ENCODE data around the gene PEX6.
"Not testable (repeated sequence)": the region's sequence is repeated elsewhere in the genome, so short reads cannot be mapped to it uniquely, and the experiment has no call there.

Gene PEX6

DNA sequence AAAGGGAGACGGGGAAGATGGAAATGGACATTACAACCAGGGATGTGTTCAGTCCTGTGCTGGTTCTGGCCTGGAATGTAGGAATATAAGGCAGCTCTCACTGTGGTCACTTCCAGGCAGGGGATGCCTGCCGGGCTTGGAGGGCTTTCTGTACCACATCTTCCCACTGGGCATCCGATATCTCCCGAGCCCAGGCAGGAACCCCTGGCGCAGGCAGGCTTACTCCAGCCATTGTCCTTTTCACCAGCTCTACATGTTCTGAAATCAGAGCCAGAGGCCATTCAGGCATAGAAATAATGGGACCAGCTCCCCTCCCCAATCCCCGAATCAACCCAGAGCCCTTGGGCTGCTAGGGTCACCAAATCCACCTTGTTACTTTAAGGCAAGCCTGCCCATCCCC lies 33.4 kb upstream of the PEX6 start:
- FAIRE-seq (no peak), DNase-seq (ENCODE audit: insufficient read length, low spot score) (no peak)

DNA sequence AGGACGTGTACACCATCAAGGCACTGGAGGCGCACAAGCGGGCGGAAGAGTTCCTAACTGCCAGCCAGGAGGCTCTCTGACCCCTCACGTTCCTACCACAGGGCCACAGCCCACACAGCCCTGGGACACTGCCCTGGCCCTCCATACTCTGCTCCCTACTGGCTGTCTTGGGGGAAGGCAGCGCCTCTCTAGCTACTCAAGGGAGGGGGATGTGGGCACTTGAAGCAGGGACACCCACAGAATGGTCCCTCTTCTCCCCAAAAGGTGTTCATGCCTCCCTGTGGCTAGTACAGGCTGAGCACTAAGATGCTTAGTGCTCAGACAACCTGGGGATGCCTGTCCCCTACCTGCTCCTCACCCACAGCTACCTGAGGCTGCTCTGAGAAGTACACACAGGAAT lies 32.2 kb upstream of the PEX6 start:
- TF ChIP-seq, protein P1, sequence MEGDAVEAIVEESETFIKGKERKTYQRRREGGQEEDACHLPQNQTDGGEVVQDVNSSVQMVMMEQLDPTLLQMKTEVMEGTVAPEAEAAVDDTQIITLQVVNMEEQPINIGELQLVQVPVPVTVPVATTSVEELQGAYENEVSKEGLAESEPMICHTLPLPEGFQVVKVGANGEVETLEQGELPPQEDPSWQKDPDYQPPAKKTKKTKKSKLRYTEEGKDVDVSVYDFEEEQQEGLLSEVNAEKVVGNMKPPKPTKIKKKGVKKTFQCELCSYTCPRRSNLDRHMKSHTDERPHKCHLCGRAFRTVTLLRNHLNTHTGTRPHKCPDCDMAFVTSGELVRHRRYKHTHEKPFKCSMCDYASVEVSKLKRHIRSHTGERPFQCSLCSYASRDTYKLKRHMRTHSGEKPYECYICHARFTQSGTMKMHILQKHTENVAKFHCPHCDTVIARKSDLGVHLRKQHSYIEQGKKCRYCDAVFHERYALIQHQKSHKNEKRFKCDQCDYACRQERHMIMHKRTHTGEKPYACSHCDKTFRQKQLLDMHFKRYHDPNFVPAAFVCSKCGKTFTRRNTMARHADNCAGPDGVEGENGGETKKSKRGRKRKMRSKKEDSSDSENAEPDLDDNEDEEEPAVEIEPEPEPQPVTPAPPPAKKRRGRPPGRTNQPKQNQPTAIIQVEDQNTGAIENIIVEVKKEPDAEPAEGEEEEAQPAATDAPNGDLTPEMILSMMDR (IDR thresholded peaks at IDR 0.05; ENCODE audit: insufficient read depth, missing control alignments): no peak
- FAIRE-seq: no peak

More for the DNA sequence above, 33.4 kb upstream of the PEX6 start:
- TF ChIP-seq, protein P1 (IDR thresholded peaks at IDR 0.05; ENCODE audit: insufficient read depth, missing control alignments): no peak

DNA sequence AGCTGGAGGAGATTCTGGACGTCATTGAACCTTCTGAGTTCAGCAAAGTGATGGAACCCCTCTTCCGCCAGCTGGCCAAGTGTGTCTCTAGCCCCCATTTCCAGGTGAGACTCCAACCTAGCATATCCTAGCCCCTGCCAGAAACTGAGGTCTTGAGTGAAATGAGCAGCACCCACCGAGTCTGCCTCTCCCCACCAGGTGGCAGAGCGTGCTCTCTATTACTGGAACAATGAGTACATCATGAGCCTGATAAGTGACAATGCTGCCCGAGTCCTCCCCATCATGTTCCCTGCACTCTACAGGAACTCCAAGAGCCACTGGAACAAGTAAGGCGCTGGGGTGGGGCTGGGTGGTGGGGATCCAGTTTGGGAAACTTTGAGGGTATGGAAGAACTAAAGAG lies 30.1 kb upstream of the PEX6 start:
- DNase-seq (ENCODE audit: insufficient read length, low spot score): no peak
- FAIRE-seq: no peak
- TF ChIP-seq, protein P1 (IDR thresholded peaks at IDR 0.05; ENCODE audit: insufficient read depth, missing control alignments): peak; percentile 34

More for the DNA sequence above, 32.2 kb upstream of the PEX6 start:
- no peak for DNase-seq (ENCODE audit: insufficient read length, low spot score)

DNA sequence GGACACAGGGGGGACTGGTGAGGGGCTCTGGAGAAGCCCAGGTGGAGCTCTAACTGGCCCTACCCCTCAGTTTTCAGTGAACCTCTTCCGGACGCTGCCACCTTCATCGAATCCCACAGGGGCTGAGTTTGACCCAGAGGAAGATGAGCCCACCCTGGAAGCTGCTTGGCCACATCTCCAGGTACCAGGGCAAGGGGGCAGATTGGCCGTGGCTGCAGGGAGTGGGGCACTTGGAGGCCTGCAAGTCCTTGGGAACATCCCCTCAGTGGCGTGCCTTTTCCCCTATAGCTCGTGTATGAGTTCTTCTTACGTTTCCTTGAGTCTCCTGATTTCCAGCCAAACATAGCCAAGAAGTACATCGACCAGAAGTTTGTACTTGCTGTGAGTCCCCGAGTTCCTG lies 28.1 kb upstream of the PEX6 start:
- no peak for FAIRE-seq
- TF ChIP-seq, protein P1 (IDR thresholded peaks at IDR 0.05; ENCODE audit: insufficient read depth, missing control alignments): no peak
- DNase-seq (ENCODE audit: insufficient read length, low spot score): no peak

DNA sequence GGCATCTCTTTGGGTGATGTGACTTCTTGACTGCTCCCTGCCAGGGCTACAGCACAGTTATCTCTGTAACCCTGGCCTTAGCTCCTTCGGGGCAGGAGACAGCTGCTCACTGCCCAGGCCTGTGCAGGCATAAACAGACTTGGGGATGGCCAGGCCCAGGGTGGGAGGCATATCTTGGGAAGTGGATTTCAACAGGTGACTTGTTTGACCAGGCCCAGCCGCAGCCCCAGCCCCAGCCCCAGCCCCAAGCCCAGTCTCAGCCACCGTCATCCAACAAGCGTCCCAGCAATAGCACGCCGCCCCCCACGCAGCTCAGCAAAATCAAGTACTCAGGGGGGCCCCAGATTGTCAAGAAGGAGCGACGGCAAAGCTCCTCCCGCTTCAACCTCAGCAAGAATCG lies 27.3 kb upstream of the PEX6 start:
- no peak for DNase-seq (ENCODE audit: insufficient read length, low spot score)
- TF ChIP-seq, protein P1 (IDR thresholded peaks at IDR 0.05; ENCODE audit: insufficient read depth, missing control alignments): no peak
- no peak for FAIRE-seq

DNA sequence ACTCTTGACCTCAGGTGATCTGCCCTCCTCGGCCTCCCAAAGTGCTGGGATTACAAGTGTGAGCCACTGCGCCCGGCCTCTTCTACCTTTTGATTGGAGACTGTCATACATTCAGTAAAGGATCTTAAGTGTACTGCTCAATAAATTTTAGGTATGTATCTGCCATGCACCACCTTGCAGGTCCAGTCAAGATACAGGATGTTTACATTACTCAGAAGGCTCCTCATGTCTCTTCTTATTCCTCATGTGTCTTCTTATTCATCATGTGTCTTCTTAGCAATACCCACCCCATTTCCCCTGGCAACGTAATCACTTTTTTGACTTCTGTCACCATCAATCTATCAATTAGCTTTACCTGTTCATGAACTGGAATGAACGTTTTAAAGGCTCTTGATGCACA lies 26.9 kb upstream of the PEX6 start:
- TF ChIP-seq, protein P1 (IDR thresholded peaks at IDR 0.05; ENCODE audit: insufficient read depth, missing control alignments): no peak
- FAIRE-seq (no peak), DNase-seq (ENCODE audit: insufficient read length, low spot score) (no peak)

DNA sequence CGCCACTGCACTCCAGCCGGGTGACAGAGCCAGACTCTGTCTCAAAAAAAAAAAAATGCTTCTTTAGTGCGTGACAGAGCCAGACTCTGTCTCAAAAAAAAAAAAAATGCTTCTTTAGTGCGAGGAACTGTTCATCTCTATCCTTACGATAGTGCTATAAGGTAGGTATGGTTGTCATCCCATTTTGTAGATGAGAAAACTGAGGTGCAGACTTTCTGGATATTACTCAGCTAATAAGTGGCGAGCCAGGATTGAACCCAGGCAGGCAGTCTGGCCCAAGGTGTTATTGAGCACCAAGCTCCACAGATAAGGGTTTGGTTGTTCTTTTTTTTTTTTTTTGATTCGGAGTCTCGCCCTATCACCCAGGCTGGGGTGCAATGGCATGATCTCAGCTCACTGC lies 22.9 kb upstream of the PEX6 start:
- FAIRE-seq: no peak
- DNase-seq (ENCODE audit: insufficient read length, low spot score): no peak
- TF ChIP-seq, protein P1 (IDR thresholded peaks at IDR 0.05; ENCODE audit: insufficient read depth, missing control alignments): no peak

DNA sequence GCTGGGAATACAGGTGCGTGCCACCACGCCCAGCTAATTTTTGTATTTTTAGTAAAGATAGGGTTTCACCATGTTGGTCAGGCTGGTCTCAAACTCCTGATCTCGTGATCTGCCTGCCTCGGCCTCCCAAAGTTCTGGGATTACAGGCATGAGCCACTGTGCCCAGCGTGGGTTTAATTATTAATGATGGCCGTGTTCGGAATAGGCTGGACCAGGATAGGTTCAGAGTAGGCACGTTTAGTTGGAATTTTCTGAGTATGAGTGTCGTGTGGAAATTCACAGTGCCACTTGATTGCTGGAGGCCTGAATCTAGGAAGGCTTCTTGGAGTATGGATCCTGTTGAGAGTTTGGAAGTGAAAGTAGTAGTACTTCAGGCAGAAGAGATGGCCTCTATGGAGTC lies 19.2 kb upstream of the PEX6 start:
- FAIRE-seq; DNase-seq (ENCODE audit: insufficient read length, low spot score): not testable (repeated sequence)
